OCI-LY1 (cell line): ENCODE results near the gene SYNGR1.

Experiments used
- EZH2 ChIP-seq: fragments of 200-600 bp; sonication (generic), shearing (Covaris generic); IDR thresholded peaks from 2 replicates; pipeline ENCODE4 v1.8.0; 2017; ENCODE audit warnings: borderline replicate concordance, mixed run types, mild to moderate bottlenecking, antibody characterized with exemption, low read length, moderate library complexity, mixed read lengths
- TF ChIP-seq, protein P1 (sequence below): fragments of 200-600 bp; sonication (generic), shearing (Covaris generic); IDR thresholded peaks from 2 replicates; pipeline ENCODE4 v1.5.1; 2017; ENCODE audit warnings: mild to moderate bottlenecking, antibody characterized with exemption, low read length, moderate library complexity, mixed read lengths

- TF ChIP-seq, protein P1, sequence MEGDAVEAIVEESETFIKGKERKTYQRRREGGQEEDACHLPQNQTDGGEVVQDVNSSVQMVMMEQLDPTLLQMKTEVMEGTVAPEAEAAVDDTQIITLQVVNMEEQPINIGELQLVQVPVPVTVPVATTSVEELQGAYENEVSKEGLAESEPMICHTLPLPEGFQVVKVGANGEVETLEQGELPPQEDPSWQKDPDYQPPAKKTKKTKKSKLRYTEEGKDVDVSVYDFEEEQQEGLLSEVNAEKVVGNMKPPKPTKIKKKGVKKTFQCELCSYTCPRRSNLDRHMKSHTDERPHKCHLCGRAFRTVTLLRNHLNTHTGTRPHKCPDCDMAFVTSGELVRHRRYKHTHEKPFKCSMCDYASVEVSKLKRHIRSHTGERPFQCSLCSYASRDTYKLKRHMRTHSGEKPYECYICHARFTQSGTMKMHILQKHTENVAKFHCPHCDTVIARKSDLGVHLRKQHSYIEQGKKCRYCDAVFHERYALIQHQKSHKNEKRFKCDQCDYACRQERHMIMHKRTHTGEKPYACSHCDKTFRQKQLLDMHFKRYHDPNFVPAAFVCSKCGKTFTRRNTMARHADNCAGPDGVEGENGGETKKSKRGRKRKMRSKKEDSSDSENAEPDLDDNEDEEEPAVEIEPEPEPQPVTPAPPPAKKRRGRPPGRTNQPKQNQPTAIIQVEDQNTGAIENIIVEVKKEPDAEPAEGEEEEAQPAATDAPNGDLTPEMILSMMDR = no peak
- no peak for TF ChIP-seq EZH2
These were observed 82.0 kb downstream of the SYNGR1 start for GRCh38 chr22:39431821-39432251.
